GM12878 (cell line): ENCODE data around the gene SCNN1A. TPM values are rescaled to one million over a fixed set of nuclear protein-coding genes. Genes with fewer than 3 reads are reported as not detected.

ENCODE experiments used
- ATAC-seq: fragments of 200-7000 bp; cut with Tn5 transposase; 3 replicates; pipeline ENCODE4 v1.9.1; 2020; ENCODE audit warnings: mild to moderate bottlenecking, moderate library complexity
- BruUV-seq: library from RNA; stranded (reverse); fragments of 400-500 nt; replicated peaks from 2 replicates; lab custom pipeline; 2021; lab: Mats Ljungman, UMichigan
- CTCF ChIA-PET: fragments of 300-600 bp; sonication (Branson Sonifier 250); formaldehyde crosslinking; extraction: SDS; loops from one replicate; lab custom pipeline; 2021; ENCODE audit warnings: inconsistent platforms; lab: Yijun Ruan, JAX
- POLR2A ChIA-PET: fragments of 350-600 bp; formaldehyde crosslinking; extraction: SDS; loops from one replicate; lab custom pipeline; 2021; ENCODE audit warnings: inconsistent platforms; lab: Charles Lee
- RAD21 ChIA-PET: fragments of 300-600 bp; sonication (Branson Sonifier 250); formaldehyde crosslinking; loops from one replicate; lab custom pipeline; 2023; ENCODE audit warnings: antibody characterized with exemption; ENCODE audit not compliant: unreplicated experiment; lab: Charles Lee
- SMC1A ChIA-PET: fragments of 300-600 bp; sonication (Branson Sonifier 250); formaldehyde crosslinking; loops from one replicate; lab custom pipeline; 2023; ENCODE audit not compliant: unreplicated experiment, uncharacterized antibody; lab: Charles Lee
- DNase-seq: peaks from one replicate; pipeline ENCODE4 v3.0.0-alpha.2; 2011; ENCODE audit warnings: low read depth, low spot score
- FAIRE-seq: peaks from 3 replicates; lab custom pipeline; 2011; peaks lifted over from hg19 to GRCh38; lab: Jason Lieb, UNC
- H2AFZ ChIP-seq: 2 replicates; pipeline ENCODE4 v1.6.0; 2011; ENCODE audit warnings: low read depth, low read length, control low read depth; ENCODE audit not compliant: control insufficient read depth
- H3K27ac ChIP-seq: 2 replicates; pipeline ENCODE4 v1.5.1; 2011; ENCODE audit warnings: control low read depth; ENCODE audit not compliant: control insufficient read depth, insufficient read depth
- H3K27me3 ChIP-seq, 2 experiments: replicated peaks in 1 of 2; 2 replicates each; pipeline versions ENCODE4 v1.6.0 to v1.6.1; 2011; ENCODE audit warnings: low read length in 1 of 2; ENCODE audit not compliant: control insufficient read depth in 2 of 2, insufficient read depth in 2 of 2
- H3K36me3 ChIP-seq, 2 experiments: 2 replicates each; pipeline ENCODE4 v1.5.1; 2011; ENCODE audit warnings: low read length in 1 of 2; ENCODE audit not compliant: control insufficient read depth in 2 of 2, insufficient read depth in 2 of 2
- H3K4me1 ChIP-seq: 2 replicates; pipeline ENCODE4 v1.6.1; 2011; ENCODE audit warnings: mild to moderate bottlenecking, low read length, moderate library complexity, mixed read lengths; ENCODE audit not compliant: control insufficient read depth, insufficient read depth
- H3K4me2 ChIP-seq: 2 replicates; pipeline ENCODE4 v1.6.0; 2011; ENCODE audit warnings: control low read depth; ENCODE audit not compliant: control insufficient read depth, insufficient read depth
- H3K4me3 ChIP-seq: fragments of 200-600 bp; sonication (generic); 2 replicates; pipeline ENCODE4 v1.5.1; 2016
- H3K79me2 ChIP-seq: 2 replicates; pipeline ENCODE4 v1.6.0; 2011; ENCODE audit warnings: low read length; ENCODE audit not compliant: control insufficient read depth, insufficient read depth
- H3K9ac ChIP-seq: 2 replicates; pipeline ENCODE4 v1.8.0; 2011; ENCODE audit warnings: low read length, control low read depth, mixed read lengths; ENCODE audit not compliant: control insufficient read depth, insufficient read depth
- H3K9me3 ChIP-seq: replicated peaks from 3 replicates; pipeline ENCODE4 v1.5.1; 2011; ENCODE audit warnings: mild to moderate bottlenecking, low read length; ENCODE audit not compliant: control insufficient read depth, insufficient read depth
- H4K20me1 ChIP-seq: 2 replicates; pipeline ENCODE4 v1.6.0; 2011; ENCODE audit not compliant: control insufficient read depth, insufficient read depth
- ESRRA ChIP-seq: IDR thresholded peaks from 2 replicates; pipeline ENCODE4 v1.6.1; 2012; ENCODE audit warnings: mild to moderate bottlenecking, low read length, improper control_type of control experiment
- GATAD2B ChIP-seq: fragments of 450-650 bp; conservative IDR thresholded peaks from 2 replicates; pipeline ENCODE4 v1.6.1; 2017; ENCODE audit warnings: low read depth, mild to moderate bottlenecking, moderate library complexity
- HDGF ChIP-seq: fragments of 450-650 bp; IDR thresholded peaks from 2 replicates; pipeline ENCODE4 v1.6.1; 2016; ENCODE audit warnings: antibody characterized with exemption
- IKZF2 ChIP-seq, 2 experiments: fragments of 450-650 bp; IDR thresholded peaks; 2 replicates each; pipeline ENCODE4 v1.6.1; 2017; ENCODE audit warnings: mild to moderate bottlenecking in 2 of 2, moderate library complexity in 2 of 2
- JUND ChIP-seq: IDR thresholded peaks from 2 replicates; pipeline ENCODE4 v1.6.1; 2012; ENCODE audit warnings: low read depth, mild to moderate bottlenecking, low read length, improper control_type of control experiment, moderate library complexity
- KLF5 ChIP-seq: fragments of 450-650 bp; IDR thresholded peaks from 2 replicates; pipeline ENCODE4 v1.6.1; 2014; ENCODE audit warnings: mild to moderate bottlenecking; ENCODE audit not compliant: partially characterized antibody
- MTA2 ChIP-seq: fragments of 450-650 bp; IDR thresholded peaks from 2 replicates; pipeline ENCODE4 v1.6.1; 2016; ENCODE audit warnings: low read depth, mild to moderate bottlenecking, moderate library complexity
- MTA3 ChIP-seq: IDR thresholded peaks from 2 replicates; pipeline ENCODE4 v1.6.1; 2012; ENCODE audit warnings: low read length, inconsistent platforms, borderline replicate concordance
- MXI1 ChIP-seq: fragments of 150-350 bp; IDR thresholded peaks from 2 replicates; pipeline ENCODE4 v1.6.1; 2011; ENCODE audit warnings: low read depth, mild to moderate bottlenecking, inconsistent platforms, low read length, improper control_type of control experiment
- NBN ChIP-seq: fragments of 450-650 bp; IDR thresholded peaks from 2 replicates; pipeline ENCODE4 v1.6.1; 2016
- PML ChIP-seq: IDR thresholded peaks from 2 replicates; pipeline ENCODE4 v1.6.1; 2012; ENCODE audit warnings: low read length, inconsistent platforms
- RAD51 ChIP-seq: fragments of 450-650 bp; IDR thresholded peaks from 2 replicates; pipeline ENCODE4 v1.6.1; 2016; ENCODE audit warnings: moderate library complexity, mild to moderate bottlenecking, inconsistent platforms
- RCOR1 ChIP-seq: conservative IDR thresholded peaks from 2 replicates; pipeline ENCODE4 v1.6.1; 2012; ENCODE audit warnings: low read depth, low read length, improper control_type of control experiment
- SMARCA5 ChIP-seq: fragments of 450-650 bp; IDR thresholded peaks from 2 replicates; pipeline ENCODE4 v1.6.1; 2017; ENCODE audit warnings: mild to moderate bottlenecking
- SPI1 ChIP-seq: IDR thresholded peaks from 2 replicates; pipeline ENCODE4 v1.6.1; 2011; ENCODE audit warnings: low read depth, mild to moderate bottlenecking, low read length, moderate library complexity, borderline replicate concordance; ENCODE audit not compliant: insufficient read depth
- ZNF274 ChIP-seq: IDR thresholded peaks from one replicate; pipeline ENCODE4 v1.8.0; 2011; ENCODE audit not compliant: insufficient read length, insufficient read depth
- WGBS: methylation state at CpG from one replicate; pipeline ENCODE4 v1.1.6; 2016; ENCODE audit warnings: low lambda C conversion rate; ENCODE audit not compliant: insufficient replicate concordance, insufficient coverage; ENCODE audit errors: missing lambda C conversion rate; 5-methylcytosine and 5-hydroxymethylcytosine counted together
- in situ Hi-C: fragments of 300-500 bp; cut with MboI; formaldehyde crosslinking; loops from 9 replicates; pipeline ENCODE4 v1.14.3; 2018; ENCODE audit warnings: mixed read lengths
- intact Hi-C: fragments of 100-400 bp; cut with micrococcal nuclease; formaldehyde crosslinking; loops from one replicate; pipeline ENCODE4 v1.14.2; 2022; ENCODE audit not compliant: unreplicated experiment
- polyA plus RNA-seq, 11 experiments: library from polyadenylated mRNA; depleted of rRNA in 4 of 11; unstranded in 6 of 11; stranded (reverse) in 5 of 11; fragments of >200 nt; fragmentation: Nextera tagmentation in 4 of 11; fragmentation: Illumina TruSeq in 1 of 11; extraction: Ambion mirVana in 4 of 11; extraction: Trizol in 1 of 11; gene quantifications; 1 replicate in 1 of 11; 2 replicates in 10 of 11; pipeline versions ENCODE4 v1.2.1 to v1.2.3, GENCODE V29; 2011 to 2016; ENCODE audit warnings: inconsistent platforms in 2 of 11, missing spikeins in 2 of 11, low read depth in 1 of 11
- total RNA-seq, 4 experiments: library from RNA; depleted of rRNA in 3 of 4; stranded (reverse); fragments of >200 nt in 3 of 4; fragmentation: Illumina TruSeq in 1 of 4; extraction: Trizol in 1 of 4; gene quantifications; 2 replicates each; pipeline versions ENCODE4 v1.2.1 to v1.2.3, GENCODE V29; 2013 to 2021
- TF ChIP-seq, protein P1 (sequence below), 3 experiments: IDR thresholded peaks in 2 of 3; conservative IDR thresholded peaks in 1 of 3; 2 replicates each; pipeline ENCODE4 v1.5.1; 2011; ENCODE audit warnings: low read depth in 3 of 3, low read length in 3 of 3, mild to moderate bottlenecking in 3 of 3, control low read depth in 2 of 3, moderate library complexity in 2 of 3, inconsistent platforms in 1 of 3, mixed read lengths in 1 of 3; ENCODE audit not compliant: control insufficient read depth in 2 of 3, insufficient read depth in 1 of 3; ENCODE audit errors: extremely low read depth in 1 of 3
- TF ChIP-seq, protein P2 (sequence below): IDR thresholded peaks from 2 replicates; pipeline ENCODE4 v1.6.1; 2011; ENCODE audit warnings: low read depth, low read length, improper control_type of control experiment, borderline replicate concordance
- TF ChIP-seq, protein P3 (sequence below): fragments of 450-650 bp; conservative IDR thresholded peaks from 2 replicates; pipeline ENCODE4 v1.6.1; 2017; ENCODE audit warnings: mild to moderate bottlenecking, moderate library complexity

Gene SCNN1A
- total and polyA plus RNA-seq, 10 of the 15 experiments (the other 5 are each of a cell fraction or from before 2014, with no cell fraction given) = 0.14 to 0.69 TPM; not detected in 8

DNA sequence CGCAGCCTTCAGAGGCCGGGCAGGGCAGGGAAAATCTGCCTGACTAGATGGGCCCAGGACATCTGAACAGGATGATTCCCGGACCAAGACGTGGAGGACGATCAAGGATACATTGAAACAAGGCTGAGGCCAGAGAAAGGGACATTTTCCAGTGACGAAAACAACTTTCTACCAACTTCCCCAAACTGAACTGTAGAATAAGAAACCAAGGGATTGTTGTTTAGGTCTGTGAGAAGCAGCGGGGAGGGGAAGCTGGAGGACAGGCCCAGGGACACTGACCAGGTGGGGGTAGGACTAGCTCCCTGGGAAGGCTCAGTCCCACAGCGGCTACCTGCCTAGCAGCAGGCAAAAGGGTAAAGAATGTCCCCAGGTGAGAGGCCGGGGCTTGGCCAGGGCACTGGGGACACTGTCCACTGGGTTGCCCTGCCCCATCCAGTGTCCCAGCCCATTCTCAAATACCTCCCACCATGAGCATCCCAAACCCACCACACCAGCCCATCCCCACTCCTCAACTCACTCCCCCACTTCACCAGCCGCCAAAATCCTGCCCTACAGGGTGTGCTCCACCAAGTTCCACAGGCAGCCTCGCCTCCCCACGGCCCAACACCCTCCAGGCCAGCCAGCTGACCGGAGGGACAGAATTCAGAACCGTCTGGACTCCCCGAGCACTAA lies 34.5 kb downstream of the SCNN1A start:
- intact Hi-C loops = no loop called here

More for the DNA sequence above, 34.5 kb downstream of the SCNN1A start:
- H2AFZ ChIP-seq = peak overlapping the region; percentile 97; the same call in 1 of the 2 replicates
- H3K36me3 ChIP-seq = no peaks in the 10 kb centered on the region
- peak overlapping the region; percentile 79 for H3K4me2 ChIP-seq
- no peaks in the 10 kb centered on the region for H3K27me3 ChIP-seq
- SMC1A ChIA-PET = interaction anchor here (0.9 to 4.2 kb wide), 5 partner anchors 11 to 125 kb away, joined by 3 to 19 read pairs (median 6); no protein-coding TSS in a partner anchor
- FAIRE-seq = peak; percentile 18
- no peaks in the 10 kb centered on the region for H4K20me1 ChIP-seq
- POLR2A ChIA-PET = interaction anchor here (0.5 to 2.6 kb wide), 10 partner anchors 8 to 173 kb away, joined by 3 to 14 read pairs (median 4); partner anchors contain the start of genes CD27 and VAMP1
- peak; percentile 5 for ATAC-seq
- 30% methylated on average over 15 of the region's 15 CpGs for WGBS
- peak overlapping the region; percentile 97 for H3K4me3 ChIP-seq
- in situ Hi-C loops = no loop called here
- no peak for DNase-seq
- H3K4me1 ChIP-seq = peaks cover 36% of the 10 kb centered on the region
- TF ChIP-seq ZNF274 (no peak), GATAD2B (no peak), MTA3 (no peak), JUND (no peak), MTA2 (no peak), PML (no peak), IKZF2 (IDR thresholded peaks at IDR 0.05) (0 out of 4 replicates have a peak, but pooled peaks of 1 of the 2 experiments have one; percentile 25), ESRRA (no peak), RCOR1 (no peak), SPI1 (0 out of 2 replicates have a peak, but pooled peaks have one; percentile 8), KLF5 (no peak), SMARCA5 (0 out of 2 replicates have a peak, but pooled peaks have one; percentile 4), HDGF (peak; percentile 23; the same call in 1 of the 2 replicates), MXI1 (no peak), NBN (0 out of 2 replicates have a peak, but pooled peaks have one; percentile 3), RAD51 (no peak)
- TF ChIP-seq, protein P1, sequence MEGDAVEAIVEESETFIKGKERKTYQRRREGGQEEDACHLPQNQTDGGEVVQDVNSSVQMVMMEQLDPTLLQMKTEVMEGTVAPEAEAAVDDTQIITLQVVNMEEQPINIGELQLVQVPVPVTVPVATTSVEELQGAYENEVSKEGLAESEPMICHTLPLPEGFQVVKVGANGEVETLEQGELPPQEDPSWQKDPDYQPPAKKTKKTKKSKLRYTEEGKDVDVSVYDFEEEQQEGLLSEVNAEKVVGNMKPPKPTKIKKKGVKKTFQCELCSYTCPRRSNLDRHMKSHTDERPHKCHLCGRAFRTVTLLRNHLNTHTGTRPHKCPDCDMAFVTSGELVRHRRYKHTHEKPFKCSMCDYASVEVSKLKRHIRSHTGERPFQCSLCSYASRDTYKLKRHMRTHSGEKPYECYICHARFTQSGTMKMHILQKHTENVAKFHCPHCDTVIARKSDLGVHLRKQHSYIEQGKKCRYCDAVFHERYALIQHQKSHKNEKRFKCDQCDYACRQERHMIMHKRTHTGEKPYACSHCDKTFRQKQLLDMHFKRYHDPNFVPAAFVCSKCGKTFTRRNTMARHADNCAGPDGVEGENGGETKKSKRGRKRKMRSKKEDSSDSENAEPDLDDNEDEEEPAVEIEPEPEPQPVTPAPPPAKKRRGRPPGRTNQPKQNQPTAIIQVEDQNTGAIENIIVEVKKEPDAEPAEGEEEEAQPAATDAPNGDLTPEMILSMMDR (IDR thresholded peaks at IDR 0.05 in 2 of 3, conservative IDR thresholded peaks at IDR 0.05 in 1 of 3; ENCODE audit: control insufficient read depth in 2 of 3, extremely low read depth in 1 of 3, insufficient read depth in 1 of 3, low read depth in 3 of 3, low read length in 3 of 3) = no peak
- TF ChIP-seq, protein P2, sequence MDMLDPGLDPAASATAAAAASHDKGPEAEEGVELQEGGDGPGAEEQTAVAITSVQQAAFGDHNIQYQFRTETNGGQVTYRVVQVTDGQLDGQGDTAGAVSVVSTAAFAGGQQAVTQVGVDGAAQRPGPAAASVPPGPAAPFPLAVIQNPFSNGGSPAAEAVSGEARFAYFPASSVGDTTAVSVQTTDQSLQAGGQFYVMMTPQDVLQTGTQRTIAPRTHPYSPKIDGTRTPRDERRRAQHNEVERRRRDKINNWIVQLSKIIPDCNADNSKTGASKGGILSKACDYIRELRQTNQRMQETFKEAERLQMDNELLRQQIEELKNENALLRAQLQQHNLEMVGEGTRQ = no peak
- TF ChIP-seq, protein P3, sequence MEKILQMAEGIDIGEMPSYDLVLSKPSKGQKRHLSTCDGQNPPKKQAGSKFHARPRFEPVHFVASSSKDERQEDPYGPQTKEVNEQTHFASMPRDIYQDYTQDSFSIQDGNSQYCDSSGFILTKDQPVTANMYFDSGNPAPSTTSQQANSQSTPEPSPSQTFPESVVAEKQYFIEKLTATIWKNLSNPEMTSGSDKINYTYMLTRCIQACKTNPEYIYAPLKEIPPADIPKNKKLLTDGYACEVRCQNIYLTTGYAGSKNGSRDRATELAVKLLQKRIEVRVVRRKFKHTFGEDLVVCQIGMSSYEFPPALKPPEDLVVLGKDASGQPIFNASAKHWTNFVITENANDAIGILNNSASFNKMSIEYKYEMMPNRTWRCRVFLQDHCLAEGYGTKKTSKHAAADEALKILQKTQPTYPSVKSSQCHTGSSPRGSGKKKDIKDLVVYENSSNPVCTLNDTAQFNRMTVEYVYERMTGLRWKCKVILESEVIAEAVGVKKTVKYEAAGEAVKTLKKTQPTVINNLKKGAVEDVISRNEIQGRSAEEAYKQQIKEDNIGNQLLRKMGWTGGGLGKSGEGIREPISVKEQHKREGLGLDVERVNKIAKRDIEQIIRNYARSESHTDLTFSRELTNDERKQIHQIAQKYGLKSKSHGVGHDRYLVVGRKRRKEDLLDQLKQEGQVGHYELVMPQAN = no peak
- H3K79me2 ChIP-seq = peaks cover 52% of the 10 kb centered on the region
- peak overlapping the region; percentile 90 for H3K9ac ChIP-seq
- CTCF ChIA-PET = interaction anchor here (0.7 to 7.1 kb wide), 9 partner anchors 11 to 197 kb away, joined by 3 to 48 read pairs (median 5); no protein-coding TSS in a partner anchor
- H3K27ac ChIP-seq = peak overlapping the region; percentile 88
- no TSS peak for BruUV-seq
- H3K9me3 ChIP-seq = no peaks in the 10 kb centered on the region
- RAD21 ChIA-PET = interaction anchor here (1.4 to 3.7 kb wide), 8 partner anchors 10 to 125 kb away, joined by 3 to 21 read pairs (median 11); no protein-coding TSS in a partner anchor
